K562 (cell line): ENCODE measurements around the gene VPS35L. TPM values are rescaled to one million over a fixed set of nuclear protein-coding genes. Genes with fewer than 3 reads are reported as not detected.
A peak's percentile ranks its signal among the peaks of the same experiment; 100 is the strongest.

ENCODE experiments used
- DEAF1 ChIP-seq: fragments of 450-650 bp; formaldehyde crosslinking; IDR thresholded peaks from 2 replicates; pipeline ENCODE4 v1.4.0; 2020; ENCODE audit warnings: mild to moderate bottlenecking, moderate library complexity
- ETV5 ChIP-seq: sonication (generic); formaldehyde crosslinking; IDR thresholded peaks from 2 replicates; pipeline ENCODE4 v1.4.0; 2020; ENCODE audit warnings: low read depth, mild to moderate bottlenecking, missing genetic modification reagents
- FOSL1 ChIP-seq: fragments of 200-800 bp; sonication (Bioruptor generic); conservative IDR thresholded peaks from 2 replicates; pipeline ENCODE4 v1.6.1; 2016; ENCODE audit warnings: missing genetic modification characterization, missing compliant biosample characterization
- FOXO4 ChIP-seq: fragments of 450-650 bp; formaldehyde crosslinking; IDR thresholded peaks from 2 replicates; pipeline ENCODE4 v1.4.0; 2020; ENCODE audit warnings: mild to moderate bottlenecking, moderate library complexity
- LEF1 ChIP-seq: fragments of 450-650 bp; IDR thresholded peaks from 2 replicates; pipeline ENCODE4 v1.6.1; 2016; ENCODE audit warnings: mild to moderate bottlenecking
- MGA ChIP-seq: fragments of 450-650 bp; IDR thresholded peaks from 2 replicates; pipeline ENCODE4 v1.6.1; 2016; ENCODE audit warnings: mild to moderate bottlenecking, moderate library complexity
- SMAD4 ChIP-seq: fragments of 250-450 bp; sonication (Bioruptor Pico); conservative IDR thresholded peaks from 2 replicates; pipeline ENCODE4 v1.8.0; 2021; ENCODE audit warnings: inconsistent platforms, mild to moderate bottlenecking, moderate library complexity
- SMARCB1 ChIP-seq: IDR thresholded peaks from 2 replicates; pipeline ENCODE4 v1.6.1; 2011; ENCODE audit warnings: improper control_type of control experiment, low read depth; ENCODE audit not compliant: insufficient read length
- TEAD1 ChIP-seq, 2 experiments: fragments of 450-650 bp in 1 of 2; sonication (generic) in 1 of 2; formaldehyde crosslinking; IDR thresholded peaks; 2 replicates each; pipeline versions ENCODE4 v1.4.0 to v1.8.0; 2020 to 2022; ENCODE audit warnings: mild to moderate bottlenecking in 2 of 2, missing genetic modification reagents in 1 of 2
- TFAP4 ChIP-seq: sonication (generic); formaldehyde crosslinking; IDR thresholded peaks from 2 replicates; pipeline ENCODE4 v1.8.0; 2022; ENCODE audit warnings: missing genetic modification reagents, mild to moderate bottlenecking, moderate library complexity, borderline replicate concordance
- ZNF23 ChIP-seq: fragments of 250-450 bp; sonication (Bioruptor Pico); IDR thresholded peaks from 2 replicates; pipeline ENCODE4 v1.4.0; 2020; ENCODE audit warnings: mild to moderate bottlenecking
- ZNF24 ChIP-seq: fragments of 450-650 bp; IDR thresholded peaks from 2 replicates; pipeline ENCODE4 v1.6.1; 2016
- ZNF589 ChIP-seq: fragments of 200-800 bp; sonication (Bioruptor generic); IDR thresholded peaks from 2 replicates; pipeline ENCODE4 v1.6.1; 2016; ENCODE audit warnings: low read depth, missing genetic modification characterization, missing compliant biosample characterization
- polyA plus RNA-seq, 8 experiments: library from polyadenylated mRNA; depleted of rRNA in 4 of 8; stranded (reverse) in 5 of 8; unstranded in 3 of 8; fragments of >200 nt; fragmentation: Nextera tagmentation in 2 of 8; fragmentation: Illumina TruSeq in 1 of 8; extraction: Ambion mirVana in 2 of 8; extraction: Trizol in 1 of 8; gene quantifications; 2 replicates each; pipeline versions ENCODE4 v1.2.1 to v1.2.3, GENCODE V29; 2011 to 2014; ENCODE audit warnings: inconsistent platforms in 1 of 8, missing spikeins in 1 of 8
- total RNA-seq, 7 experiments: library from RNA; depleted of rRNA in 6 of 7; stranded (reverse); fragments of >200 nt in 6 of 7; fragmentation: Illumina TruSeq in 2 of 7; extraction: Trizol in 2 of 7; gene quantifications; 2 replicates each; pipeline versions ENCODE4 v1.2.1 to v1.2.3, GENCODE V29; 2011 to 2021; ENCODE audit warnings: low replicate concordance in 1 of 7

The VPS35L gene
- total and polyA plus RNA-seq, 9 of the 15 experiments (the other 6 are each of a cell fraction or from before 2014, with no cell fraction given) = 10.2 to 30.4 (median 20.1) TPM

- TF ChIP-seq MGA (no peak), ZNF24 (peak; percentile 59; the same call in 1 of the 2 replicates), LEF1 (peak; percentile 86), TFAP4 (CRISPR knock-in tag) (peak; percentile 67), FOXO4 (CRISPR knock-in tag) (no peak), DEAF1 (no peak), ZNF589 (CRISPR knock-in tag) (peak; percentile 74), ZNF23 (no peak), TEAD1 (CRISPR knock-in tag; IDR thresholded peaks at IDR 0.05) (0 out of 4 replicates have a peak, but pooled peaks of 1 of the 2 experiments have one; percentile 32), SMAD4 (CRISPR knock-in tag) (peak; percentile 93), SMARCB1 (no peak), FOSL1 (tag) (peak; percentile 96), ETV5 (CRISPR knock-in tag) (peak; percentile 63)
Measured at GRCh38 chr16:19520861-19521331, 34.6 kb upstream of the VPS35L start (continued).
